ENCODE results near the gene POGZ. TPM values are rescaled to one million over a fixed set of nuclear protein-coding genes. Genes with fewer than 3 reads are reported as not detected.

POGZ gene
- polyA plus RNA-seq, 3 donors from 2014 or later, result 3.8 to 8.5 (median 6.7) TPM

DNA sequence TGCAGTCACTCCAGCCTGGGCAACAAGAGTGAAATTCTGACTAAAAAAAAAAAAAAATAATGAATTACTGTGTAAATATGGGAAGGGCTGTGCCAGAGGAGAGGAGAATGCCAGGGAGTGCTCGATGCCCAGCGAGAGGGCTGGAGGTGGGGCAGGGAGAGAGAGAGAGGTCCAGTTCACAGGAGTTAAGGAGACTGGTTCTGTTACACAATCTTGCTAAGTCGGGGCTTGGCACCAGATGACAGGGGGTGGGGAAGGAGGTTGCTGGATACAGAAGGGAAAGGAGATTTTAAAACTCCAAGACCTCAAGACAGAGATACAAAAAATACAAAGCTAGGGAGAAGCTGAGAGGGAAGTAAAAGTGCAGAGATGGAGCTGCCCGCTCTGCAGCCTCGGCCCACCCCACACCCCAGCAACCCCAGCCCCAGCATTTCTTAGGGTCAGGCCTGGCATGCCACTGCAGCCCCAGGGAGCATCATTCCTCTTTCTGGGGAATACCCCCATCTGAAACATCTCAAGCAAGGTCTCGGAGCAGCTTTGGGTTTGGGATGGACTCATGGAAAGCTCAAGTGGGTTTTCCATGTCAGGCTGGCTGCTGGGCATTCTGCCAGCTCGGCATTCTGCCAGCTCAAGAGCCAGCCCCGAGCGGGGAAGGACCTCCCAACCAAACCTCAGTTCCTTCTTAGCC is 87.8 kb downstream of the POGZ start:
- peaks cover 0 to 2% (median 0%) of the 10 kb centered on the region in 3 donors for H3K27me3 Mint-ChIP-seq (ENCODE audit: low read depth in 3 of 3)
- H3K4me3 Mint-ChIP-seq, result no peak overlapping the region
- H3K27ac Mint-ChIP-seq, result no peak overlapping the region
- no peaks in the 10 kb centered on the region for H3K36me3 Mint-ChIP-seq
- no peaks in the 10 kb centered on the region for H3K9me3 Mint-ChIP-seq
- no peak for DNase-seq
- no peaks in the 10 kb centered on the region for H3K4me1 Mint-ChIP-seq

DNA sequence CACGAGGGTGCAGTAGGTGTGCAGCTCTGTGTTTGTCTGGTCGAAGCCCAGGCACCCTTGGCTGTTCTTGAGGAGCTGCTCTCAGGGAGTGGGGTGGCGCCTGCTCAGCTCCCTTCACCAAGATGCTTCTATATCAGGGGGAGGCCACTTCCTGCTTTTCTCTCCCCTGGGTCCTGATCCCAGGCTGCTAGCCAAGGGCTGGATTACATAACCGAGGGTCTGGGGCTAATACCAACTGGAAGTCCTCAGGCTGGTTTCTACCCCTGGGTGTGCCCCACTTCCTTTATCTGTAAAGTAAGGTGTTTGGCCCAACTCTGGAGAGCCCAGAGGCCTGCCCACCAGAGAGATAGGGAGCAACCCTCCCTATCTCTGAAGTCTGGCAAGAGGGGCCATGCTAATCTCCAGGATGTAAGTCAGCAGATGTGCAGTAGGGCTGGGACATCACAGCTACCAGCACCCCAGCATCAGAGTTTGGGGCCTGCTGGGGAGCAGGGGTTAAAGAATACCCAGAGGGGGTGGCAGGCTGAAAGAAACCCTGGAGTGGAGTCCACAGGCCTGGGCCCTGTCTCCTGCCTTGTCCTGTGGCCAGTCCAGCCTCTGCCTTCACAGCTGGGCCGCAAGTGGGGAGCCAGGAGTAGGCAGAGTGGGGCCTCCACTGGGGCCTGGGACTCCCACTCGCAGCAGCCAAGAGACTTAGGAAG is 88.9 kb downstream of the POGZ start:
- H3K27me3 Mint-ChIP-seq (ENCODE audit: low read depth in 3 of 3), result peaks cover 0 to 2% (median 0%) of the 10 kb centered on the region in 3 donors
- no peak overlapping the region for H3K27ac Mint-ChIP-seq
- DNase-seq, result no peak
- H3K4me1 Mint-ChIP-seq, result no peaks in the 10 kb centered on the region
- no peaks in the 10 kb centered on the region for H3K9me3 Mint-ChIP-seq
- H3K36me3 Mint-ChIP-seq, result no peaks in the 10 kb centered on the region
- H3K4me3 Mint-ChIP-seq, result no peak overlapping the region

DNA sequence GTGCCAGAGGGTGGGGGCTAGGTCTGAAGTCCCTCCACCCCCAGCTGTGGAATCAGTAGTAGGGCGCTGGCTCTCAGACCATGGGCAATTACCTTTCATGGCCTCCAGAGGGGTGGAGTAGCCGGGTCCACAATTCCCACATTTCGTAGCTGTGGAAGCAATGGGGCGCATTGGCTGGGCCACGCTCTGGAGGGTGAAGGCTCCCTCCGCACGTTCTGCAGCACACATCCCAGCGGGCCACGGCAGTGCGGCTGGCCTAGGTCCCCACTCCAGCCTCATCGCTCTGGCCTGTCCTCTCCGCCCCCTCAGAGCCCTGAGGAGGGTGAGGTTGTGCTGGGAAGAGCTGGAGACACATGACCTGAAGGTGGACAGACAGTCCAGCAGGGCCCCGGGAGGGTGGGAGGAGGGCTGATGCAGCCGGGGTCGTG is 89.7 kb downstream of the POGZ start:
- Mint-ChIP-seq H3K27me3 (ENCODE audit: low read depth in 3 of 3) (peaks cover 0 to 2% (median 0%) of the 10 kb centered on the region in 3 donors), H3K36me3 (no peaks in the 10 kb centered on the region), H3K4me3 (no peak overlapping the region)

DNA sequence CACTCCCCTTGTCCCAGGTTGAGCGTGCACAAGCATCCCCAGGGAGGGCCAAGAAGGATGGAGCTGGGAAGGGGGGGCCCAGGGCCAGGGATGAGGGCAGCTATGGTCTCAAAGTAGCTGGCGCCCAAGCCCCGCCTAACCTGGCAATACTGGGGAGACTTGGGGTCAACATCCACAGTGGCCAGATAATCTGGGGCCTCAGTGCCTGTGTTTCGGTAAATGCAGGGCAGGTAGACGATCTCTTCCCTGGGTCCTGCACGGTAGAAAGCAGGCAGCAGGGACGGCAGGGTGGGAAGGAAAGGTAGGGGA is 90.0 kb downstream of the POGZ start:
- Mint-ChIP-seq H3K27me3 (ENCODE audit: low read depth in 3 of 3) (peaks cover 0 to 2% (median 0%) of the 10 kb centered on the region in 3 donors), H3K27ac (no peak overlapping the region), H3K36me3 (no peaks in the 10 kb centered on the region), H3K9me3 (no peaks in the 10 kb centered on the region), H3K4me1 (no peaks in the 10 kb centered on the region), H3K4me3 (no peak overlapping the region)
- DNase-seq, result no peak

More for the DNA sequence above, 89.7 kb downstream of the POGZ start:
- H3K27ac Mint-ChIP-seq, result no peak overlapping the region
- H3K9me3 Mint-ChIP-seq, result no peaks in the 10 kb centered on the region
- DNase-seq, result no peak
- H3K4me1 Mint-ChIP-seq, result no peaks in the 10 kb centered on the region

DNA sequence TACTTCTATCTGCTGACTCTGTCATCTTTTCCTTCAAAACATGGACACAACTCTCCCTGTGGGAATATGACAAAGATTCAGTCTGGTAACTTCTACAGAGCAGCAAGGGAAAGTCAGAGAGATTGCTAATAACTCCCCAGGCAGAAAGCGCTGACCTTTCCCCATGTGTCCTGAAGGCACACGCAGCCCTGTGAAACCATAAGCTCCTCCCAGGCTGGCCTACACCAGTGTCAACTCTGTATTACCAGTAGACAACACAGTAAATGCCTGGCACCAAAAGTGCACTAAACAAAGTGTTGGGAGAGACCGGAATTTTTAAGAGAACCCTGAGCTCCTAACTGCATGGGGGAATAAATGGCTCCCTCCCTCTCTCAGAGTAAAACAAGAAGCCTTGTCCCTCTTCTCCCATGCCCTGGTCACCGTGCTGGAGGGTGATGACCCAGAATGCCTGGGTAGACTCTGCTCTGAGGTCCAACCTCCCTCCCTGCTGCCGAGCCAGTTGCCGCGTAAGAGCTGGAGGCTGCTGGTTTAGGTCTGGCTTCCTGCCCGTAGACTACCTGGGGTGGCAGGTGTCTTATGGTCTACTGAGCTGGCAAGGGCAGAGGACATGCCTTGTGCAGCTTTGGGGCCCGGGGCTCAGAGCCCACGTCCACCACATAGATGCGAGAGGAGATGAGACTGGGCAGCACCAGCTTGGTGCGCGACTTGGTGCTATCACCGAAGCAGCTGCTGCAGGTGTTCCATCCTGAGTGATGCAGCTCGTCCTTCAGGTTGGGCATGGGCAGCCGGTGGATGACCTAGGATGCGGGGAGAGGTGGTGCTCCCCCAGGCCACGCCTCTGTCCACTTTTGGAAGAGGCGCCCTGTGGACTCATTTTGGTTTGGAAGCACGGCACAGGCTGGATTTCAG is 90.6 kb downstream of the POGZ start:
- H3K36me3 Mint-ChIP-seq, result no peaks in the 10 kb centered on the region
- H3K9me3 Mint-ChIP-seq, result no peaks in the 10 kb centered on the region
- no peak for DNase-seq
- H3K27me3 Mint-ChIP-seq (ENCODE audit: low read depth in 3 of 3), result peaks cover 0 to 2% (median 0%) of the 10 kb centered on the region in 3 donors
- no peak overlapping the region for H3K27ac Mint-ChIP-seq
- H3K4me3 Mint-ChIP-seq, result no peak overlapping the region
- no peaks in the 10 kb centered on the region for H3K4me1 Mint-ChIP-seq

DNA sequence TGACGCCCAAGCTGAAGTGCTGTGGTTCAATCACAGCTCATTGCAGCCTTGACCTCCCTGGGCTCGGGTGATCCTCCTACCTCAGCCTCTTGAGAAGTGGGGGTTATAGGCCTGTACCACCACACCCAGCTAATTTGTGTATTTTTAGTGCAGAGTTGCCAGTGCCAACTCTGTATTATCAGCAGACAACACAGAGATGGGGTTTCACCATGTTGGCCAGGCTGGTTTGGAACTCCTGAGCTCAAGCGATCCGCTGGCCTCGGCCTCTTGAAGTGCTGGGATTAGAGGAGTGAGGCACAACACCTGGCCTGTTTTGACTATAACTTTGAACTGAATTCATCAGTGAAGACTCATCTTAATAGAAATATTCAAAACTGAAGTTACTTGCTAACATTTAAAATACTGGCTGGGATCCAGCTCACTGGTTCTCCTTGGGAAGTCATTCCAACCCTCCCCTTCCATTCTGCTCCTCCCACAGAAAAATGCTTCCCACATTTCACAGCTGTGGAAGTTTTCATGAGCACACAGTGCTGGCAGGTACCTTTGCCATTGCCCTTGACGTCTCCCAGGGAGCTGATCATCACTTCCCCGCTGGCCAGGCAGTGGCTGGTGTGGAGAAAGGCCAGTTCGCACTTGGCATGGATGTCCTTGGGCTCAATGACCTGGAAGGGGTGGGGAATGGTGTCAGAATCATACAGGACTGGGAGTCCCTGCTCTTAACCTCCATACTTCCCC is 91.5 kb downstream of the POGZ start:
- Mint-ChIP-seq H3K36me3 (no peaks in the 10 kb centered on the region), H3K9me3 (no peaks in the 10 kb centered on the region), H3K4me3 (no peak overlapping the region), H3K27ac (no peak overlapping the region), H3K4me1 (no peaks in the 10 kb centered on the region), H3K27me3 (ENCODE audit: low read depth in 3 of 3) (peaks cover 0 to 2% (median 0%) of the 10 kb centered on the region in 3 donors)
- no peak for DNase-seq

DNA sequence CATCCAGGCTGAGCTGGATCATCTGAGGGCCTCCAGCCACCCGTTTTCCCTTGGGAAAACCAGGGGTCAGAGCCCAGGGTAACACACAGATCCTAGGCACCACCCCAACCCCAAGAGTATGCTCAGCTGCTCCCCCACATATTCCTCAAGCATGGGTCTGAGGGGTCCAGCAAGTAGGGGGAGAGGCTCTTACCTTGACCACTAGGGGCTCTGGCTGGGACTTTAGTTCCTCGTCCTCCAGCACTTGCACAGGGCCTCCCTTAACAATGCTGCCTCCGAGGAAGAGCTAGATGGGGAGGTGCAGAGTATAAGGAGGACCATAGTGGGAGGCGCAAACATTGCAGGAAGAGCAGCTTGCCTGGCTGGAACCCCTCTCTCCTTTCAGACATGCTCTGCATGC is 94.3 kb downstream of the POGZ start:
- Mint-ChIP-seq H3K4me3 (no peak overlapping the region), H3K27ac (no peak overlapping the region), H3K36me3 (no peaks in the 10 kb centered on the region), H3K9me3 (peaks cover 0 to 2% (median 0%) of the 10 kb centered on the region in 6 donors), H3K4me1 (no peaks in the 10 kb centered on the region), H3K27me3 (ENCODE audit: low read depth in 3 of 3) (peaks cover 0 to 3% (median 2%) of the 10 kb centered on the region in 3 donors)
- DNase-seq, result no peak

DNA sequence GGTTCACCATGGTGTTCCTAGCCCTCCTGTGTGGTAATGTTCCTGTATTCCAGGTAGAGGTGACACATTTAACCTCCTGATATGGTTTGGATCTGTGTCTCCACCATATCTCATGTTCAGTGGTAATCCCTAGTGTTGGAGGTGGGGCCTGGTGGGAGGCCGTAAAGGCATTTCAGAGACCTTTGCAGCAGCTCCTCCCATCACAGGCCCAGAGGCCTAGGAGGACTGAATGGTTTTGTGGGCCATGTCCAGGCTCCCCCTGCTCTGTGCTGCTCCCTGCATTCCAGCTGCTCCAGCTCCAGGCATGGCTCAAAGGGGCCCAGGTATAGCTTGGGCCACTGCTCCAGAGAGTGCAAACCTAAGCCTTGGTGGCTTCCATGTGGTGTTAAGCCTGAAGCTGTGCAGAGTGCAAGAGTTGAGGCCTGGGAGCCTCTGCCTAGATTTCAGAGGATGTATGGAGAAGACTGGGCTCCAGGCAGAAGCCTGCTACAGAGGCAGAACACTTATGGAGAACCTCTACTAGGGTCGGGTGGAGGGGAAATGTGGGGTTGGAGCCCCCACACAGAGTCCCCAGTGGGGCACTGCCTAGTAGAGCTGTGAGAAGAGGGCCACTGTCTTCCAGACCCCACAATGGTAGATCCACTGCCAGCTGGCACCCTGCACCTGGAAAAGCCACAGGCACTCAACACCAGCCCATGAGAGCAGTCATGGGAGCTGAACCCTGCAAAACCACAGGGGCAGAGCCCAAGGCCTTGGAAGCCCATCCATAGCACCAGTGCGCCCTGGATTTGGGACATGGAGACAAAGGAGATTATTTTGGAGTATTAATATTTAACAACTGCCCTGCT is 96.8 kb downstream of the POGZ start:
- H3K36me3 Mint-ChIP-seq, result no peaks in the 10 kb centered on the region
- H3K4me1 Mint-ChIP-seq, result no peaks in the 10 kb centered on the region
- DNase-seq, result no peak
- peaks cover 0 to 2% (median 0%) of the 10 kb centered on the region in 6 donors for H3K9me3 Mint-ChIP-seq
- no peak overlapping the region for H3K4me3 Mint-ChIP-seq
- peaks cover 0 to 3% (median 2%) of the 10 kb centered on the region in 3 donors for H3K27me3 Mint-ChIP-seq (ENCODE audit: low read depth in 3 of 3)
- no peak overlapping the region for H3K27ac Mint-ChIP-seq

DNA sequence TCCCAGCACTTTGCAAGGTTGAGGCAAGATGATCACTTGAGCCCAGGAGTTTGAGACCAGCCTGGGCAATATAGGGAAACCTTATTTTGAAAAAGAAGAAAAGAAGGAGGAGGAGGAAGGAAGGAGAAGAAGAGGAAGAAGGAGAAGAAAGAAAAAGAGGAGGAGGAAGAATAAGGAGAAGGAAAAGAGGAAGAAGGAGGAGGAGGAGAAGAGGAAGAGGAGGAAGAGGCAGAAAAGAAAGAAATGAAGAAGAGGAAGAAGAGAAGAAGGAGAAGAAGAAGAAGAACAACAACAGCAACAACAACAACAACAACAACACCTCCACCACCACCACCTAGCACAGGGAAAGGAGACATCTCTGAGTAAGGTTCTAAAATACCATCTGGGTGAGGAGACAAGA is 97.4 kb downstream of the POGZ start:
- Mint-ChIP-seq H3K4me1 (no peaks in the 10 kb centered on the region), H3K4me3 (no peak overlapping the region), H3K9me3 (peaks cover 0 to 2% (median 0%) of the 10 kb centered on the region in 6 donors), H3K27ac (no peak overlapping the region), H3K27me3 (ENCODE audit: low read depth in 3 of 3) (peaks cover 0 to 3% (median 3%) of the 10 kb centered on the region in 3 donors), H3K36me3 (no peaks in the 10 kb centered on the region)
- DNase-seq, result no peak

DNA sequence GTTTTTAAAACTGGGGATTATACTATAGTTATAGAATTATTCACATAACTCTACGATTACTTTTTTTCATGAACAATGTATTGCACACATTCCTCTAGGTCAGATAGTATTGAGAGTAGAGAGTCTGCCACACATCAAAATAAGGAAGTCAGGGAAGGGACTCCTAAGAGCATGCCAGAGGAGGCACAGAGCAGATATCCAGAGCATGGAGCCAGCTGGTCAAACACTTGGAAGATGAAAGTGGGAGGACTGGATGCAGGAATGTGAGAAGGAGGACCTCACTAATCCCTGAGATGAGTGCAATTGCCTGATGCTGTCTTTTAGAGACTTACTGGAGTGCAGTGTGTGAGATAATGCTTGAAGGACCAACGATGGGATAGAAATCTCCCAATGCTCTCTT is 102.6 kb downstream of the POGZ start:
- Mint-ChIP-seq H3K9me3 (peaks cover 0 to under 1% (median 0%) of the 10 kb centered on the region in 6 donors), H3K4me3 (no peak overlapping the region), H3K27me3 (ENCODE audit: low read depth in 3 of 3) (peaks cover 0 to 3% (median 2%) of the 10 kb centered on the region in 3 donors), H3K27ac (no peak overlapping the region), H3K4me1 (no peaks in the 10 kb centered on the region), H3K36me3 (no peaks in the 10 kb centered on the region)
- DNase-seq, result no peak

Data from immature natural killer cell (primary cell).